H1 (cell line): ENCODE measurements around the gene XAF1.

Source experiments
- ATF3 ChIP-seq: IDR thresholded peaks from 2 replicates; pipeline ENCODE4 v1.6.1; 2011; ENCODE audit warnings: low read depth, mild to moderate bottlenecking, low read length; ENCODE audit not compliant: insufficient read depth
- BRCA1 ChIP-seq: IDR thresholded peaks from 2 replicates; pipeline ENCODE4 v1.6.1; 2012; ENCODE audit warnings: low read depth, low read length, improper control_type of control experiment
- CHD1 ChIP-seq: IDR thresholded peaks from 2 replicates; pipeline ENCODE4 v1.6.1; 2012; ENCODE audit warnings: low read depth, low read length, improper control_type of control experiment
- CTCF ChIP-seq, 3 experiments: IDR thresholded peaks; 1 replicate in 2 of 3; 2 replicates in 1 of 3; pipeline versions ENCODE4 v1.5.1 to v1.6.1; 2011; ENCODE audit warnings: low read length in 3 of 3, mild to moderate bottlenecking in 3 of 3, inconsistent platforms in 2 of 3, low read depth in 1 of 3, moderate library complexity in 1 of 3; ENCODE audit not compliant: insufficient read depth in 1 of 3; ENCODE audit errors: control extremely low read depth in 1 of 3
- POLR2A ChIP-seq, 2 experiments: IDR thresholded peaks; 1 replicate in 1 of 2; 2 replicates in 1 of 2; pipeline ENCODE4 v1.6.1; 2011; ENCODE audit warnings: low read depth in 2 of 2, low read length in 2 of 2, mild to moderate bottlenecking in 2 of 2; ENCODE audit errors: control extremely low read depth in 1 of 2

GRCh38 chr17:6797718-6798351 lies 42.0 kb downstream of the XAF1 start:
- TF ChIP-seq CTCF (IDR thresholded peaks at IDR 0.05; ENCODE audit: control extremely low read depth in 1 of 3, insufficient read depth in 1 of 3, low read depth in 1 of 3, low read length in 3 of 3) (no peak), CHD1 (no peak), ATF3 (no peak), BRCA1 (no peak), POLR2A (IDR thresholded peaks at IDR 0.05; ENCODE audit: control extremely low read depth in 1 of 2, low read depth in 2 of 2, low read length in 2 of 2) (no peak)
